ENCODE results near the gene SIPA1L3. TPM values are rescaled to one million over a fixed set of nuclear protein-coding genes. Genes with fewer than 3 reads are reported as not detected.

The SIPA1L3 gene
- total and polyA plus RNA-seq, 2 of the 13 experiments (the other 11 are each of a cell fraction or from before 2014, with no cell fraction given): 5.5 to 7.7 TPM

GRCh38 chr19:38057959-38058690 lies 151.1 kb downstream of the SIPA1L3 start:
- WGBS (ENCODE audit: low lambda C conversion rate): 65% methylated on average over 4 of the region's 10 CpGs
- BruUV-seq (replicated peaks): no TSS peak
- CTCF ChIA-PET (ENCODE audit: low intra/inter-chr PET ratio, low total read pairs): no interaction called here
- intact Hi-C loops (cut with micrococcal nuclease; ENCODE audit: unreplicated experiment): no loop called here
- Histone ChIP-seq H3K4me3 (replicated peaks in 1 of 3; ENCODE audit: insufficient read depth in 1 of 3, low read depth in 2 of 3, low read length in 3 of 3) (no peak overlapping the region), H3K27ac (ENCODE audit: extremely low read length, insufficient read depth, low read length) (no peak overlapping the region), H3K27me3 (ENCODE audit: control insufficient read depth in 1 of 2, insufficient read depth in 2 of 2, low read length in 2 of 2) (no peaks in the 10 kb centered on the region), H3K9ac (ENCODE audit: insufficient read depth, low read depth, low read length) (no peak overlapping the region; the same call in 1 of the 2 replicates), H3K79me2 (ENCODE audit: insufficient read depth, low read length) (no peaks in the 10 kb centered on the region), H4K20me1 (ENCODE audit: insufficient read depth, low read length) (no peaks in the 10 kb centered on the region), H3K4me1 (ENCODE audit: insufficient read depth, low read length) (peaks cover 11% of the 10 kb centered on the region), H3K9me3 (ENCODE audit: low read length) (no peaks in the 10 kb centered on the region), H3K4me2 (ENCODE audit: low read depth, low read length) (peak overlapping the region; percentile 38; the same call in 1 of the 2 replicates), H3K36me3 (replicated peaks in 1 of 2; ENCODE audit: control insufficient read depth in 1 of 2, insufficient read depth in 2 of 2, low read length in 2 of 2) (no peaks in the 10 kb centered on the region), H2AFZ (ENCODE audit: low read length) (no peak overlapping the region)
- in situ Hi-C loops (cut with HindIII; ENCODE audit: extremely low pct_ligation_motif_present, low pct_unique_long_range_greater_than_20kb): no loop called here
- FAIRE-seq: peak; percentile 56
- DNase-seq (ENCODE audit: low spot score): peak; percentile 58
- peak; percentile 98 for ATAC-seq
- POLR2A ChIA-PET: interaction anchor here (1.2 kb wide), 1 partner anchor 151 kb away, joined by 3 read pairs; the partner anchor contains the start of genes SIPA1L3 and WDR87
- TF ChIP-seq, protein P1, sequence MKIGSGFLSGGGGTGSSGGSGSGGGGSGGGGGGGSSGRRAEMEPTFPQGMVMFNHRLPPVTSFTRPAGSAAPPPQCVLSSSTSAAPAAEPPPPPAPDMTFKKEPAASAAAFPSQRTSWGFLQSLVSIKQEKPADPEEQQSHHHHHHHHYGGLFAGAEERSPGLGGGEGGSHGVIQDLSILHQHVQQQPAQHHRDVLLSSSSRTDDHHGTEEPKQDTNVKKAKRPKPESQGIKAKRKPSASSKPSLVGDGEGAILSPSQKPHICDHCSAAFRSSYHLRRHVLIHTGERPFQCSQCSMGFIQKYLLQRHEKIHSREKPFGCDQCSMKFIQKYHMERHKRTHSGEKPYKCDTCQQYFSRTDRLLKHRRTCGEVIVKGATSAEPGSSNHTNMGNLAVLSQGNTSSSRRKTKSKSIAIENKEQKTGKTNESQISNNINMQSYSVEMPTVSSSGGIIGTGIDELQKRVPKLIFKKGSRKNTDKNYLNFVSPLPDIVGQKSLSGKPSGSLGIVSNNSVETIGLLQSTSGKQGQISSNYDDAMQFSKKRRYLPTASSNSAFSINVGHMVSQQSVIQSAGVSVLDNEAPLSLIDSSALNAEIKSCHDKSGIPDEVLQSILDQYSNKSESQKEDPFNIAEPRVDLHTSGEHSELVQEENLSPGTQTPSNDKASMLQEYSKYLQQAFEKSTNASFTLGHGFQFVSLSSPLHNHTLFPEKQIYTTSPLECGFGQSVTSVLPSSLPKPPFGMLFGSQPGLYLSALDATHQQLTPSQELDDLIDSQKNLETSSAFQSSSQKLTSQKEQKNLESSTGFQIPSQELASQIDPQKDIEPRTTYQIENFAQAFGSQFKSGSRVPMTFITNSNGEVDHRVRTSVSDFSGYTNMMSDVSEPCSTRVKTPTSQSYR (CRISPR knock-in tag; IDR thresholded peaks at IDR 0.05; ENCODE audit: borderline replicate concordance): no peak
- TF ChIP-seq, protein P2, sequence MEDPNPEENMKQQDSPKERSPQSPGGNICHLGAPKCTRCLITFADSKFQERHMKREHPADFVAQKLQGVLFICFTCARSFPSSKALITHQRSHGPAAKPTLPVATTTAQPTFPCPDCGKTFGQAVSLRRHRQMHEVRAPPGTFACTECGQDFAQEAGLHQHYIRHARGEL (CRISPR knock-in tag; IDR thresholded peaks at IDR 0.05): no peak
- TF ChIP-seq UBTF (CRISPR knock-in tag; IDR thresholded peaks at IDR 0.05): peak; percentile 51; the same call in 1 of the 2 replicates
- TF ChIP-seq DNMT1 (CRISPR knock-in tag; IDR thresholded peaks at IDR 0.05): no peak
- no peak for TF ChIP-seq ZNF10 (CRISPR knock-in tag; IDR thresholded peaks at IDR 0.05; ENCODE audit: borderline replicate concordance, low read depth)
- no peak for TF ChIP-seq ZNF343 (CRISPR knock-in tag; IDR thresholded peaks at IDR 0.05)
- TF ChIP-seq, protein P3, sequence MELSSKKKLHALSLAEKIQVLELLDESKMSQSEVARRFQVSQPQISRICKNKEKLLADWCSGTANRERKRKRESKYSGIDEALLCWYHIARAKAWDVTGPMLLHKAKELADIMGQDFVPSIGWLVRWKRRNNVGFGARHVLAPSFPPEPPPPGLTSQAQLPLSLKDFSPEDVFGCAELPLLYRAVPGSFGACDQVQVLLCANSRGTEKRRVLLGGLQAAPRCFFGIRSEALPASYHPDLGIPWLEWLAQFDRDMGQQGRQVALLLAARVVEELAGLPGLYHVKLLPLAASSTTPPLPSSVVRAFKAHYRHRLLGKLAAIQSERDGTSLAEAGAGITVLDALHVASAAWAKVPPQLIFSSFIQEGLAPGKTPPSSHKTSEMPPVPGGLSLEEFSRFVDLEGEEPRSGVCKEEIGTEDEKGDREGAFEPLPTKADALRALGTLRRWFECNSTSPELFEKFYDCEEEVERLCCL (CRISPR knock-in tag; IDR thresholded peaks at IDR 0.05; ENCODE audit: borderline replicate concordance): no peak
- peak; percentile 61 for TF ChIP-seq FOXA3 (CRISPR knock-in tag; IDR thresholded peaks at IDR 0.05)
- no peak for TF ChIP-seq ZNF251 (CRISPR knock-in tag; IDR thresholded peaks at IDR 0.05)
- no peak for TF ChIP-seq GZF1 (CRISPR knock-in tag; IDR thresholded peaks at IDR 0.05)
- TF ChIP-seq, protein P4, sequence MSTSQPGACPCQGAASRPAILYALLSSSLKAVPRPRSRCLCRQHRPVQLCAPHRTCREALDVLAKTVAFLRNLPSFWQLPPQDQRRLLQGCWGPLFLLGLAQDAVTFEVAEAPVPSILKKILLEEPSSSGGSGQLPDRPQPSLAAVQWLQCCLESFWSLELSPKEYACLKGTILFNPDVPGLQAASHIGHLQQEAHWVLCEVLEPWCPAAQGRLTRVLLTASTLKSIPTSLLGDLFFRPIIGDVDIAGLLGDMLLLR (CRISPR knock-in tag; IDR thresholded peaks at IDR 0.05): no peak
- no peak for TF ChIP-seq ZNF256 (CRISPR knock-in tag; conservative IDR thresholded peaks at IDR 0.05)
- TF ChIP-seq TRIM24 (CRISPR knock-in tag; IDR thresholded peaks at IDR 0.05): no peak
- TF ChIP-seq ATF7-NPFF (CRISPR knock-in tag; IDR thresholded peaks at IDR 0.05; ENCODE audit: low read depth): no peak
- no peak for TF ChIP-seq ZFP37 (CRISPR knock-in tag; IDR thresholded peaks at IDR 0.05; ENCODE audit: borderline replicate concordance)
- TF ChIP-seq ZNF430 (CRISPR knock-in tag; IDR thresholded peaks at IDR 0.05): no peak
